ENCODE measurements around the gene PLA2G7.

- no peak for TF ChIP-seq CTCF (IDR thresholded peaks at IDR 0.05; ENCODE audit: insufficient read depth, low read depth, low read length)
- TF ChIP-seq EZH2 (IDR thresholded peaks at IDR 0.05; ENCODE audit: insufficient read depth, low read length), result no peak
Measured at GRCh38 chr6:46684771-46685170, 50.4 kb downstream of the PLA2G7 start.

Measured in astrocyte (in vitro differentiated cells and primary cell).